H1 (cell line): ENCODE data around the gene LLGL2.

Experiments
- CTCF ChIP-seq, 3 experiments: IDR thresholded peaks; 1 replicate in 2 of 3; 2 replicates in 1 of 3; pipeline versions ENCODE4 v1.5.1 to v1.6.1; 2011; ENCODE audit warnings: low read length in 3 of 3, mild to moderate bottlenecking in 3 of 3, inconsistent platforms in 2 of 3, low read depth in 1 of 3, moderate library complexity in 1 of 3; ENCODE audit not compliant: insufficient read depth in 1 of 3; ENCODE audit errors: control extremely low read depth in 1 of 3
- EZH2 ChIP-seq: fragments of 200-600 bp; sonication (generic); IDR thresholded peaks from 2 replicates; pipeline ENCODE4 v1.7.1; 2012; ENCODE audit warnings: low read depth, mild to moderate bottlenecking, moderate library complexity, low read length, inconsistent platforms; ENCODE audit not compliant: severe bottlenecking
- POLR2A ChIP-seq, 2 experiments: IDR thresholded peaks; 1 replicate in 1 of 2; 2 replicates in 1 of 2; pipeline ENCODE4 v1.6.1; 2011; ENCODE audit warnings: low read depth in 2 of 2, low read length in 2 of 2, mild to moderate bottlenecking in 2 of 2; ENCODE audit errors: control extremely low read depth in 1 of 2
- YY1 ChIP-seq: IDR thresholded peaks from 2 replicates; pipeline ENCODE4 v1.6.1; 2011; ENCODE audit warnings: low read depth, mild to moderate bottlenecking, low read length

GRCh38 chr17:75573994-75574393, 48.5 kb downstream of the LLGL2 start:
- TF ChIP-seq CTCF (IDR thresholded peaks at IDR 0.05; ENCODE audit: control extremely low read depth in 1 of 3, insufficient read depth in 1 of 3, low read depth in 1 of 3, low read length in 3 of 3), result no peak
- no peak for TF ChIP-seq YY1
- TF ChIP-seq POLR2A (IDR thresholded peaks at IDR 0.05; ENCODE audit: control extremely low read depth in 1 of 2, low read depth in 2 of 2, low read length in 2 of 2), result no peak
- no peak for TF ChIP-seq EZH2
